ENCODE data around the gene SULF2.
"Not testable (repeated sequence)": the region's sequence is repeated elsewhere in the genome, so short reads cannot be mapped to it uniquely, and the experiment has no call there.

DNA sequence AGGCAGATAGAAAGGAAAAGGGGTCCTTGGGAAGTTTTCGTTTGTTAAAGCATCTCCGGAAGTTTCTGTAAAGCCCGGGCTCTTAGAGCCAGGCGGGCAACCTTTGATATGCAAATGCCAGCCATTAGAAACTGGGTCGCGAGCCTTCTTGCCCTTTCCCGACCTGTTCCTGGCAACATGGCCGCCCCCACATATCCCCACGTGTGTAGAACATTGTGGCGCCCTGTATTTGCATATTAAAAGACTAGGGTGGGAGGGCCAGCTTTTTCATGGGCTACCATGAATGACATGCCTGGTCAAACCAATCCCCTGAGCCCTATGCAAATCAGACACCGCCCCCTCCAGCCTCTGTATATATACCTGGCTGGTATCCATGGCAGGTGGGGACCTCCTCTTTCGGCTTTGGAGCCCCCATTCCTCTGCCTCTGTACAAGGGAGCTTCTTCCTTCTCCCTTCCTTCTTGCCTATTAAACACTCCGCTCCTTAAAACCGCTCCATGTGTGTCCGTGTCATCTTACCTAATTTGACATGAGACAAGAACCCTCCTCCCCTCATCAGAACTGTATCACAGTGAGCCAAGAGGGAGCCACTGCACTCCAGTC, 19.0 kb upstream of the SULF2 start:
- not testable (repeated sequence) for TF ChIP-seq POLR2A, CTCF (IDR thresholded peaks at IDR 0.05)

Measured in body of pancreas (tissue), 4 donors.